Mesenchymal stem cell (in vitro differentiated cells and primary cell): ENCODE measurements around the gene PHF20.

Experiments
- DNase-seq: peaks from one replicate; pipeline ENCODE4 v3.0.0-alpha.2; 2013
- H2AFZ ChIP-seq: one replicate; pipeline ENCODE4 v1.6.1; 2013; ENCODE audit warnings: low read depth, mild to moderate bottlenecking, control low read depth, inconsistent platforms, low read length, moderate library complexity
- H2AK5ac ChIP-seq: 2 replicates; pipeline ENCODE4 v1.6.1; 2013; ENCODE audit warnings: low read length, moderate library complexity, mild to moderate bottlenecking, inconsistent platforms; ENCODE audit not compliant: severe bottlenecking
- H2BK120ac ChIP-seq: one replicate; pipeline ENCODE4 v1.6.1; 2013; ENCODE audit warnings: low read depth, mild to moderate bottlenecking, inconsistent platforms, low read length, moderate library complexity
- H2BK12ac ChIP-seq, 2 experiments: one replicate each; pipeline ENCODE4 v1.6.1; 2013; ENCODE audit warnings: inconsistent platforms in 2 of 2, low read length in 2 of 2, mild to moderate bottlenecking in 2 of 2, moderate library complexity in 2 of 2, control low read depth in 1 of 2
- H2BK15ac ChIP-seq: one replicate; pipeline ENCODE4 v1.6.1; 2013; ENCODE audit warnings: mild to moderate bottlenecking, low read depth, inconsistent platforms; ENCODE audit not compliant: poor library complexity, severe bottlenecking
- H2BK5ac ChIP-seq: 2 replicates; pipeline ENCODE4 v1.6.1; 2013; ENCODE audit warnings: low read depth, mild to moderate bottlenecking, low read length, control low read depth, inconsistent platforms; ENCODE audit not compliant: poor library complexity, severe bottlenecking
- H3K14ac ChIP-seq, 2 experiments: one replicate each; pipeline ENCODE4 v1.6.1; 2013; ENCODE audit warnings: inconsistent platforms in 2 of 2, low read length in 2 of 2, control low read depth in 1 of 2, mild to moderate bottlenecking in 1 of 2, moderate library complexity in 1 of 2
- H3K18ac ChIP-seq, 2 experiments: one replicate each; pipeline ENCODE4 v1.6.1; 2013; ENCODE audit warnings: inconsistent platforms in 2 of 2, low read length in 2 of 2, control low read depth in 1 of 2, low read depth in 1 of 2, mild to moderate bottlenecking in 1 of 2
- H3K23ac ChIP-seq, 2 experiments: one replicate each; pipeline ENCODE4 v1.6.1; 2013; ENCODE audit warnings: inconsistent platforms in 2 of 2, low read length in 2 of 2, mild to moderate bottlenecking in 2 of 2, moderate library complexity in 2 of 2, control low read depth in 1 of 2
- H3K27ac ChIP-seq: 2 replicates; pipeline ENCODE4 v1.5.1; 2013; ENCODE audit warnings: mild to moderate bottlenecking, moderate library complexity, low read length, control low read depth, inconsistent platforms; ENCODE audit not compliant: poor library complexity, severe bottlenecking
- H3K27me3 ChIP-seq, 2 experiments: 2 replicates each; pipeline versions ENCODE4 v1.6.1 to v1.7.0; 2013; ENCODE audit warnings: low read length in 2 of 2, mild to moderate bottlenecking in 2 of 2, moderate library complexity in 2 of 2, control low read depth in 1 of 2, inconsistent platforms in 1 of 2; ENCODE audit not compliant: control insufficient read depth in 1 of 2, insufficient read depth in 1 of 2
- H3K36me3 ChIP-seq, 2 experiments: 2 replicates each; pipeline versions ENCODE4 v1.6.1 to v1.7.0; 2013; ENCODE audit warnings: low read length in 2 of 2, control low read depth in 1 of 2, inconsistent platforms in 1 of 2, low read depth in 1 of 2, mild to moderate bottlenecking in 1 of 2; ENCODE audit not compliant: insufficient read depth in 2 of 2, control insufficient read depth in 1 of 2
- H3K4ac ChIP-seq, 2 experiments: one replicate each; pipeline ENCODE4 v1.6.1; 2013; ENCODE audit warnings: inconsistent platforms in 2 of 2, low read length in 2 of 2, mild to moderate bottlenecking in 2 of 2, moderate library complexity in 2 of 2, control low read depth in 1 of 2, low read depth in 1 of 2
- H3K4me1 ChIP-seq: 2 replicates; pipeline ENCODE4 v1.6.1; 2013; ENCODE audit warnings: low read depth, low read length, control low read depth; ENCODE audit not compliant: control insufficient read depth, insufficient read depth
- H3K4me2 ChIP-seq: 2 replicates; pipeline ENCODE4 v1.6.1; 2013; ENCODE audit warnings: low read length, mild to moderate bottlenecking, inconsistent platforms; ENCODE audit not compliant: poor library complexity, severe bottlenecking
- H3K4me3 ChIP-seq, 2 experiments: 2 replicates each; pipeline versions ENCODE4 v1.5.1 to v1.7.0; 2013; ENCODE audit warnings: low read length in 2 of 2, mild to moderate bottlenecking in 2 of 2, control low read depth in 1 of 2, low read depth in 1 of 2; ENCODE audit not compliant: insufficient read depth in 1 of 2
- H3K79me1 ChIP-seq: replicated peaks from 2 replicates; pipeline ENCODE4 v1.6.1; 2013; ENCODE audit warnings: mild to moderate bottlenecking, control low read depth, low read length, inconsistent platforms; ENCODE audit not compliant: poor library complexity, severe bottlenecking
- H3K9ac ChIP-seq: 2 replicates; pipeline ENCODE4 v1.7.0; 2013; ENCODE audit warnings: mild to moderate bottlenecking, low read length, moderate library complexity
- H3K9me3 ChIP-seq: 2 replicates; pipeline ENCODE4 v1.7.0; 2013; ENCODE audit warnings: mild to moderate bottlenecking, low read length; ENCODE audit not compliant: control insufficient read depth
- H4K8ac ChIP-seq: one replicate; pipeline ENCODE4 v1.6.1; 2013; ENCODE audit warnings: inconsistent platforms, mild to moderate bottlenecking, low read length, moderate library complexity
- H4K91ac ChIP-seq: one replicate; pipeline ENCODE4 v1.6.1; 2013; ENCODE audit warnings: mild to moderate bottlenecking, low read length, inconsistent platforms
- WGBS: methylation state at CpG from one replicate; pipeline ENCODE4 v1.1.7; 2013; ENCODE audit warnings: mixed read lengths; 5-methylcytosine and 5-hydroxymethylcytosine counted together

The PHF20 gene

DNA sequence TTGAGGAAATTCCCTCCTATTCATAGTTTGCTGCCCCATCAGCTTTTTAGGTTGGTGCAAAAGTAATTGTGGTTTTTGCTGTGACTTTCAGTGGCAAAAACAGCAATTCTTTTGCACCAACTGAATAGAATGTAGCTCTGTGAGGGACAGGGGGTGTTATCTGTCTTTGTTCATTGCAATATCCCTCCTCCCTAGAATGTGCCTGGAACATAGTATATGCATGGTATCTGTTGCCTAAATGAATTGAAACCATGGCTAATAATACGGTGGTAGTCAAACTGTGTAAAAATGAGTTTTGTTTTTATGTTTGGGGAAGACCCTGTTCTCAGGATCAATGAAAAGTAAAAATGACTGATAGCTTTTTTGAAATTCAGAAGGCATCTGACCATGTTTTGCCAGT lies 137.4 kb downstream of the PHF20 start:
- no peak overlapping the region for H2BK15ac ChIP-seq
- H3K4me3 ChIP-seq = no peak overlapping the region
- no peak overlapping the region for H3K23ac ChIP-seq
- H3K79me1 ChIP-seq = peaks cover 16% of the 10 kb centered on the region
- no peak overlapping the region for H2BK12ac ChIP-seq
- H3K9me3 ChIP-seq = no peaks in the 10 kb centered on the region
- no peak overlapping the region for H3K4ac ChIP-seq
- no peak overlapping the region for H4K8ac ChIP-seq
- H3K27me3 ChIP-seq = no peaks in the 10 kb centered on the region
- H3K36me3 ChIP-seq = peaks cover 20 to 56% of the 10 kb centered on the region in 2 experiments
- H2BK120ac ChIP-seq = no peak overlapping the region
- H3K14ac ChIP-seq = no peak overlapping the region
- H2AK5ac ChIP-seq = no peak overlapping the region
- DNase-seq = no peak
- H3K9ac ChIP-seq = no peak overlapping the region
- no peak overlapping the region for H3K18ac ChIP-seq
- no peak overlapping the region for H2AFZ ChIP-seq
- no peak overlapping the region for H3K27ac ChIP-seq
- H3K4me1 ChIP-seq = peaks cover 2% of the 10 kb centered on the region
- H3K4me2 ChIP-seq = no peak overlapping the region
- H4K91ac ChIP-seq = no peak overlapping the region
- WGBS = 99% methylated on average over 1 of the region's 1 CpG
- no peak overlapping the region for H2BK5ac ChIP-seq

- 80% methylated on average over 1 of the region's 1 CpG for WGBS
Measured at GRCh38 chr20:35909796-35910195, 138.0 kb downstream of the PHF20 start.

GRCh38 chr20:35910254-35910653 lies 138.4 kb downstream of the PHF20 start:
- Histone ChIP-seq H3K9me3 (no peaks in the 10 kb centered on the region), H2BK5ac (no peak overlapping the region), H3K18ac (no peak overlapping the region), H2BK120ac (no peak overlapping the region), H3K27me3 (no peaks in the 10 kb centered on the region), H3K14ac (no peak overlapping the region), H2BK12ac (no peak overlapping the region), H4K91ac (no peak overlapping the region), H3K9ac (no peak overlapping the region), H3K27ac (no peak overlapping the region), H2AFZ (no peak overlapping the region), H4K8ac (no peak overlapping the region), H3K4me2 (no peak overlapping the region), H3K36me3 (peaks cover 27 to 60% of the 10 kb centered on the region in 2 experiments), H3K23ac (no peak overlapping the region), H3K4me3 (no peak overlapping the region), H3K79me1 (peaks cover 15% of the 10 kb centered on the region), H3K4ac (no peak overlapping the region), H2BK15ac (no peak overlapping the region), H3K4me1 (peaks cover 2% of the 10 kb centered on the region), H2AK5ac (no peak overlapping the region)
- 75% methylated on average over 1 of the region's 3 CpGs for WGBS
- no peak for DNase-seq

More at GRCh38 chr20:35909796-35910195, 138.0 kb downstream of the PHF20 start:
- Histone ChIP-seq H2BK120ac (no peak overlapping the region), H3K27me3 (no peaks in the 10 kb centered on the region), H3K14ac (no peak overlapping the region), H4K91ac (no peak overlapping the region), H3K23ac (no peak overlapping the region), H3K4ac (no peak overlapping the region), H3K4me2 (no peak overlapping the region), H3K4me3 (no peak overlapping the region), H3K18ac (no peak overlapping the region), H3K9me3 (no peaks in the 10 kb centered on the region), H3K9ac (no peak overlapping the region), H3K4me1 (peaks cover 2% of the 10 kb centered on the region), H3K27ac (no peak overlapping the region), H2AK5ac (no peak overlapping the region), H2BK15ac (no peak overlapping the region), H3K79me1 (peaks cover 14% of the 10 kb centered on the region), H3K36me3 (peaks cover 23 to 60% of the 10 kb centered on the region in 2 experiments), H2AFZ (no peak overlapping the region), H4K8ac (no peak overlapping the region), H2BK12ac (no peak overlapping the region), H2BK5ac (no peak overlapping the region)
- DNase-seq = no peak

GRCh38 chr20:35912881-35913280 lies 141.1 kb downstream of the PHF20 start:
- H3K4me3 ChIP-seq = no peak overlapping the region
- no peak overlapping the region for H3K27ac ChIP-seq
- H2BK120ac ChIP-seq = no peak overlapping the region
- 94% methylated on average over 3 of the region's 4 CpGs for WGBS
- H3K4ac ChIP-seq = no peak overlapping the region
- no peak overlapping the region for H2BK5ac ChIP-seq
- H2BK15ac ChIP-seq = no peak overlapping the region
- H3K4me2 ChIP-seq = no peak overlapping the region
- no peaks in the 10 kb centered on the region for H3K9me3 ChIP-seq
- peaks cover 36 to 64% of the 10 kb centered on the region in 2 experiments for H3K36me3 ChIP-seq
- no peak overlapping the region for H3K14ac ChIP-seq
- no peak overlapping the region for H4K8ac ChIP-seq
- no peak overlapping the region for H3K23ac ChIP-seq
- no peak overlapping the region for H4K91ac ChIP-seq
- peaks cover 2% of the 10 kb centered on the region for H3K4me1 ChIP-seq
- no peaks in the 10 kb centered on the region for H3K27me3 ChIP-seq
- no peak for DNase-seq
- no peak overlapping the region for H3K18ac ChIP-seq
- H2BK12ac ChIP-seq = no peak overlapping the region
- H3K9ac ChIP-seq = no peak overlapping the region
- no peak overlapping the region for H2AFZ ChIP-seq
- H2AK5ac ChIP-seq = no peak overlapping the region
- H3K79me1 ChIP-seq = peaks cover 10% of the 10 kb centered on the region
